Chondrocyte (in vitro differentiated cells): ENCODE results near the gene LCORL. TPM values are rescaled to one million over a fixed set of nuclear protein-coding genes. Genes with fewer than 3 reads are reported as not detected.
A peak's percentile ranks its signal among the peaks of the same experiment; 100 is the strongest.
"Not testable (repeated sequence)": the region's sequence is repeated elsewhere in the genome, so short reads cannot be mapped to it uniquely, and the experiment has no call there.

Source experiments
- DNase-seq: peaks from one replicate; pipeline ENCODE4 v3.0.0; 2021; ENCODE audit warnings: mixed read lengths, low spot score
- H3K27ac Mint-ChIP-seq: one replicate; pipeline ENCODE4 v1.8.0; 2021; ENCODE audit warnings: mild to moderate bottlenecking, moderate library complexity, mixed read lengths; ENCODE audit not compliant: unreplicated experiment
- H3K27me3 Mint-ChIP-seq: 2 replicates; pipeline ENCODE4 v1.8.0; 2021; ENCODE audit warnings: low read depth, mixed read lengths
- H3K36me3 Mint-ChIP-seq: 2 replicates; pipeline ENCODE4 v1.8.0; 2021; ENCODE audit warnings: low read depth, mixed read lengths
- H3K4me1 Mint-ChIP-seq: 2 replicates; pipeline ENCODE4 v1.8.0; 2021; ENCODE audit warnings: low read depth, mild to moderate bottlenecking, mixed read lengths
- H3K4me3 Mint-ChIP-seq: one replicate; pipeline ENCODE4 v1.8.0; 2021; ENCODE audit warnings: mild to moderate bottlenecking, moderate library complexity, mixed read lengths; ENCODE audit not compliant: unreplicated experiment
- H3K9me3 Mint-ChIP-seq: 2 replicates; pipeline ENCODE4 v1.8.0; 2021; ENCODE audit warnings: low read depth, mixed read lengths
- CTCF ChIP-seq: fragments of 200-600 bp; sonication (generic); IDR thresholded peaks from 2 replicates; pipeline ENCODE4 v1.5.0; 2021; ENCODE audit warnings: antibody characterized with exemption, mild to moderate bottlenecking, moderate library complexity
- total RNA-seq: library from RNA; stranded (reverse); gene quantifications from 3 replicates; pipeline ENCODE4 v1.2.1, GENCODE V29; 2021

LCORL gene
- total RNA-seq, 1 donor from 2014 or later, result 8.9 TPM

GRCh38 chr4:18042754-18043153 is 21.2 kb upstream of the LCORL start:
- Mint-ChIP-seq H3K9me3 (no peaks in the 10 kb centered on the region), H3K4me1 (no peaks in the 10 kb centered on the region), H3K36me3 (no peaks in the 10 kb centered on the region), H3K27ac (no peak overlapping the region), H3K27me3 (peaks cover 1% of the 10 kb centered on the region), H3K4me3 (no peak overlapping the region)
- TF ChIP-seq CTCF, result peak; percentile 34
- DNase-seq, result no peak

- no peaks in the 10 kb centered on the region for H3K36me3 Mint-ChIP-seq
- no peak overlapping the region for H3K27ac Mint-ChIP-seq
- no peaks in the 10 kb centered on the region for H3K4me1 Mint-ChIP-seq
- DNase-seq, result no peak
- H3K4me3 Mint-ChIP-seq, result no peak overlapping the region
- H3K27me3 Mint-ChIP-seq, result peaks cover 1% of the 10 kb centered on the region
- TF ChIP-seq CTCF, result no peak
- H3K9me3 Mint-ChIP-seq, result no peaks in the 10 kb centered on the region
Measured at GRCh38 chr4:18042012-18042411, 20.5 kb upstream of the LCORL start.

- Mint-ChIP-seq H3K27ac (no peak overlapping the region), H3K9me3 (no peaks in the 10 kb centered on the region), H3K27me3 (peaks cover 1% of the 10 kb centered on the region), H3K4me1 (no peaks in the 10 kb centered on the region), H3K4me3 (no peak overlapping the region), H3K36me3 (no peaks in the 10 kb centered on the region)
- no peak for TF ChIP-seq CTCF
- DNase-seq, result no peak
Measured at GRCh38 chr4:18041114-18041513, 19.6 kb upstream of the LCORL start.

- no peak for DNase-seq
- H3K9me3 Mint-ChIP-seq, result no peaks in the 10 kb centered on the region
- H3K27ac Mint-ChIP-seq, result no peak overlapping the region
Measured at GRCh38 chr4:18039113-18039512, 17.6 kb upstream of the LCORL start.

GRCh38 chr4:18036369-18036768 is 14.8 kb upstream of the LCORL start:
- H3K4me1 Mint-ChIP-seq, H3K27ac Mint-ChIP-seq, DNase-seq, H3K36me3 Mint-ChIP-seq, H3K4me3 Mint-ChIP-seq, H3K9me3 Mint-ChIP-seq: not testable (repeated sequence)
- H3K27me3 Mint-ChIP-seq, result peaks cover 29% of the 10 kb centered on the region

More at GRCh38 chr4:18039113-18039512, 17.6 kb upstream of the LCORL start:
- H3K27me3 Mint-ChIP-seq, result peaks cover 12% of the 10 kb centered on the region
- H3K4me3 Mint-ChIP-seq, result no peak overlapping the region
- no peaks in the 10 kb centered on the region for H3K4me1 Mint-ChIP-seq
- no peak for TF ChIP-seq CTCF
- H3K36me3 Mint-ChIP-seq, result no peaks in the 10 kb centered on the region

- H3K27ac Mint-ChIP-seq, result no peak overlapping the region
- H3K9me3 Mint-ChIP-seq, result no peaks in the 10 kb centered on the region
- DNase-seq, result no peak
- H3K27me3 Mint-ChIP-seq, result peaks cover 40% of the 10 kb centered on the region
- no peak for TF ChIP-seq CTCF
- no peaks in the 10 kb centered on the region for H3K4me1 Mint-ChIP-seq
- H3K4me3 Mint-ChIP-seq, result no peak overlapping the region
- H3K36me3 Mint-ChIP-seq, result no peaks in the 10 kb centered on the region
Measured at GRCh38 chr4:18034099-18034498, 12.5 kb upstream of the LCORL start.
